ACHN (cell line): ENCODE results near the gene RGS6.
A peak's percentile ranks its signal among the peaks of the same experiment; 100 is the strongest.

Source experiments
- DNase-seq: peaks from one replicate; pipeline ENCODE4 v3.0.0-alpha.2; 2015
- in situ Hi-C: cut with HindIII; loops from 2 replicates; pipeline ENCODE4 v1.10.0; 2017; ENCODE audit warnings: low sequenced_read_pairs, low pct_ligation_motif_present, low pct_unique_long_range_greater_than_20kb

The RGS6 gene

GRCh38 chr14:72404106-72404774 lies 472.0 kb downstream of the RGS6 start:
- DNase-seq: no peak
- in situ Hi-C loops: no loop called here

GRCh38 chr14:72404998-72405397 lies 472.8 kb downstream of the RGS6 start:
- no peak for DNase-seq
- in situ Hi-C loops: no loop called here

- no peak for DNase-seq
- in situ Hi-C loops: no loop called here
Measured at GRCh38 chr14:72408020-72408419, 475.8 kb downstream of the RGS6 start.

GRCh38 chr14:72409047-72409446 lies 476.8 kb downstream of the RGS6 start:
- in situ Hi-C loops: no loop called here
- DNase-seq: no peak

DNA sequence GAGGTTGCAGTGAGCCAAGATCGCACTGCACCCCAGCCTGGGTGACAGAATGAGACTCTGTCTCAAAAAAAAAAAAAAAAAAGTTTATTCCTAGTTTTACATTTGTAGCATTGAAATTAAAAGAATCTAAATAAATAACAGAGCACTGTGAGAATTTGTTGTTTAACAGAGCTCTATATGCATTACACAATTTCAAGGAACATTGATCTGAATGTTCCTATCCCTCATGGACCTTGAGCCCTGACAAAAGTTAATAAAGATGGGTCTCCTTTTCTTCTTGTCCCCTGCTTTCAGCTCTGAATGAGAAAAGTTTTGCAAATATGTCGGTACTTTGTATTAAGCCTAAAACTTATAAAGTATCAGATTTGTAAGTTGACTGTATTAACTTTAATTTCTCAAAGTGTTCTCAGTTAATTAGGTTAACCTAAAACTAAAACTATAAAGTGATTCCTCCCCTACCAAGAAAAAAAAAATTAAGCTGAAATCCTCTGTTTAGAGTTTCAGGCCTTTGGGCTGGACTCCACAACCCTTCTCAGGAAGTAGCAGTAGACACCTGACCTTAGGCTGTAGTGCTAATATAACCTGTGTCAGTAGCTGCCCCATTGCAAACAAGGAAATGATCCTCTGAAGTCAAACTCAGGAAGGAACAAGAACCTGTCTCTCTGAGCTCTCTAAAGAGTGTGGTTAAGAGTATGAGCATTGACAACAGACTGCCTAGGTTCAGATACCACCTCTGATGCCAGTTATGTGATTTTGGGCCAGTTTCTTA lies 484.0 kb downstream of the RGS6 start:
- no peak for DNase-seq
- in situ Hi-C loops: no loop called here

GRCh38 chr14:72416892-72417291 lies 484.7 kb downstream of the RGS6 start:
- no peak for DNase-seq

GRCh38 chr14:72418806-72419205 lies 486.6 kb downstream of the RGS6 start:
- in situ Hi-C loops: no loop called here
- no peak for DNase-seq

More at GRCh38 chr14:72416892-72417291, 484.7 kb downstream of the RGS6 start:
- in situ Hi-C loops: no loop called here

DNA sequence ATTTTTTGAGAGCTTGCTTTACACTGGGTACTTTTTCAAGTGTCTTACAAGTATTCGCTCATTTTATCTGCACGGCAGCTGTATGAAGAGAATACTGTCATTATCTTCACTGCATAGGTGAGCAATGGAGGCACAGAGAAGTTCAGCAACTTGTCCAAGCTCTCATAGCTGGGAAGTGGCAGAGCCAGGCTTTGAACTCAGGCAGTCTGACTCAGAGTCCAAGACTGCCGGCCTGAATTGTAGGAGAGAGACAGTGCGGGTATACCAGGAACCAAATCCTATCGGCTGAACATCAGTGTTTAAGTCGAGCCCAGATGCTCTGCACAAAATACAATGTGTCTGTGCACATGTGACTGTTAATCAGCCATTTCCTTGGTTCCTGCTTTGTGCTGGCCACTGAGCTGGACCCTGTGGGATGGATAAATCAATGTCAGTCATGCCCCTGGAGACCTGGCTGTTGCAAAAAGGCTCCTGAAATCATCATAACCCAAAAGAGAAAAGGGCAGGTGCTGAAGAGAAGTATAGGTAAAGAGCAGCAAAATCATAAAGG lies 487.1 kb downstream of the RGS6 start:
- in situ Hi-C loops: no loop called here
- DNase-seq: no peak

- in situ Hi-C loops: no loop called here
- DNase-seq: peak; percentile 66
Measured at GRCh38 chr14:72420749-72421474, 488.7 kb downstream of the RGS6 start.

DNA sequence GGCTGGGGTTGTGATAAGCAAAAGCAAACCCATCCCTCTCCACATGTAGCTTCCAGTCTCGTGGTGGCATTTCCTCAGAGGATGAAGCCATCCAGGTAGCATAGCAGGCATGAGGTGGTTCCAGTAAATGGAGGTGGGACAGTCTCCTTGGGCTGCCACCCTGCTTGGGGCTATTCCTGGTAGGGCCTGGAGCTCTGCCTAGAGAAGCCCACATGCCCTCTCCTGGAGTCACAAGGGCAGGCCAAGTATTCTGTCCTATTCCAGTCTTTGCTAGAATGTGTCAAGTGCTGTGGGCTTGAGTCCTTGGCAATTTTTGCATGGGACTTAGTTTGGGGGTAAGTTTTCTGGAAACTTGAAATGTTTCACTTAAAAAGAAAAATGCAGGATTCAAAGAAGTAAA lies 491.7 kb downstream of the RGS6 start:
- DNase-seq: no peak
- in situ Hi-C loops: no loop called here

DNA sequence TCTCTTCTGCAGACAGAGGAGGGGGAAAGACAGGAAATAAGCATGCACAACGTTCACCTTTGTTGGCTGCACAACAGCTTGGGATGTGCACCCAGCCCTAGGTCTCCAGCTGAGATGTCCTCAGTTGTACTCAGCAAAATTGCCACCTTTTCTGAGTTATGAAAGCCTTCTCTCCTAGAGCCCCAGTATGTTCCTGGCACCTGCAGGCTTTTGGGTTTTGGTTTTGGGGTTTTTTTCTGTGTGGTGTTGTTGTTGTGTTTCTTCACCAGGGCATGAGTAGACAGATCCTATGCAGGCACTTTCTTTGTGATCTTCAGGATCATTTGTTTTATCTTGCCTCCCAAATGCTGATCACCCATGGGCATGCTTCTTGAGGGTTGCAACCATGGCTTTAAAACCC lies 498.2 kb downstream of the RGS6 start:
- no peak for DNase-seq
- in situ Hi-C loops: no loop called here

- in situ Hi-C loops: no loop called here
- DNase-seq: no peak
Measured at GRCh38 chr14:72432748-72433147, 500.5 kb downstream of the RGS6 start.

GRCh38 chr14:72433511-72433910 lies 501.3 kb downstream of the RGS6 start:
- DNase-seq: peak; percentile 1
- in situ Hi-C loops: no loop called here

DNA sequence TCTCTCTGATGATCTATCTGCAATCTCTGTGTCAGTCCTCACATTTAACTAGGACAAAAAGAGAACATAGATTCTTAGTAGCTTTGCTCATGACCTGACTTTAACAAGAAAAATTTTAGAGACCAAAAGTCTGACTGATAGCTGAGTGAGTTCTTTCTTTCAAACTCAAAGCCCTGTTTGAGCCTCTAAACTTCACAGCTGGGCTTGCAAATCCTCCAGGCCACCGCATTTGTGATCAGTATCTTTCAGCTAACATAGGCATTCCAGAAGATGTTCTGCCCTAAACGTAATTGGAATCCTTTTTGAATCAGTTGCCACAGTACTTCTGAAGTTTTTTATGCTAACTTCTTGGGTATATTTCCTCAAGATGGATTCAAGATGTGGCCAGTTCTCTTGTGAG lies 502.6 kb downstream of the RGS6 start:
- DNase-seq: no peak
- in situ Hi-C loops: no loop called here

DNA sequence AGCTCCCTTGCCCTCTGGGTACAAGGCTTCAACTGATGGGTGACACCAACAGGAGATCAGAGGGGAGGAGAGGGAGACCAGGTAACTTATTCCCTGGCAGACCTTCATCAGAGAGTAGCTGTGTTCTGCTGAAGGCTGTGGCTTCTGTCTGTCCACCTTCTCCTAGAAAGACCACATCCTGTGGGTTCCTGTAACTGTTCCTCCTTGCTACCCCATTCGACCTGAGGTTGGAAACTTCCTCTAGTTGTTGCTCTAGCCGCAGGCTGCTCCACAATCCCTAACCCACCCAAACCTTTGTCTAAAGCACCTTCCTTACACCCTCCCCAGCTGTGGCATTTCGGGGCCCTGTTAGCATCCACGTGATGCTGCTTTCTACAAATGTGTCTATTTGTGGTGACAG lies 507.5 kb downstream of the RGS6 start:
- in situ Hi-C loops: no loop called here
- DNase-seq: no peak

GRCh38 chr14:72443256-72443655 lies 511.0 kb downstream of the RGS6 start:
- in situ Hi-C loops: no loop called here
- no peak for DNase-seq

DNA sequence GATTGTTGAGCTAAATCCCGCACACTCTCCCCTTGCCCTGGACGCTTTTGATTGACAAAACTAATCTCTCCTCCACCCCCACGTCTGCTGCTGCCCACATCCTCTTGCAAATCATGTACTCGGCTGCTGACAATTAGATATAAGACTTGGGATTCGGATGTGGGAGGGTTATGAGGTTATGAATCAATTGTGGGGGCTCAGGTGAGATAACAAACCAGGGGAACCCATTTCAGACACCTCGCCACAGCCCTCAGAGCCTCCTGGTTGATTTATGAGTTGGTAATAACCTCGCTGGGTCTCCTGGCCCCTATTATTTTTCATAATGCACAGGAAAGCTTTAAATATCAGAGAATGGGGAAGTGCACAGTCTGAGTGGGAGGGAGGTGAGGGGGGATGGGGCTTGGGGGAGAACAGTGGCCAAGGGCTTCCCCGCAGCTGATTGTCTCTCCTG lies 511.8 kb downstream of the RGS6 start:
- no peak for DNase-seq
- in situ Hi-C loops: no loop called here

GRCh38 chr14:72444701-72445100 lies 512.5 kb downstream of the RGS6 start:
- no peak for DNase-seq
- in situ Hi-C loops: no loop called here

DNA sequence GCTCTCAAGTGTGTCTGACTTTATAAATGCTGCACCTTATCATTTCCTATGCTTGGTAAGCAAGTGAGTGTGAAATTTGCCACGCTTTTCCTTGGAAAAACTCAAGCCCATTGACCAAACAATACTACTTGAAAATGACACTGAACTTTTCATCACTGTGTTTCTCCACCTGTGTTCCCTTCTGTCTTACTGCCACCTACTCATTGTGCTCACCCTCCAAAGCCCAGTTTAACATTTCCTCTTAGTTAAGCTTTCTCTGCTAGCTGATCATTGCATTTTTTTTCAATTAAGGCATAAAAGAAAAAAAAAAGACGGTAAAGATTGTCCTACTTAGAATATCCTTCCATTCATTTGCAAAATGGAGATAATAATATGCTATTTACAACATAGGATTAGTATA lies 516.0 kb downstream of the RGS6 start:
- in situ Hi-C loops: no loop called here
- DNase-seq: no peak
